NCI-H128 (cell line): ENCODE results near the gene ORM1.

Experiments used
- DNase-seq: peaks from one replicate; lab custom pipeline; 2025; ENCODE audit not compliant: unreplicated experiment; lab: John Stamatoyannopoulos, UW

ORM1 gene

DNA sequence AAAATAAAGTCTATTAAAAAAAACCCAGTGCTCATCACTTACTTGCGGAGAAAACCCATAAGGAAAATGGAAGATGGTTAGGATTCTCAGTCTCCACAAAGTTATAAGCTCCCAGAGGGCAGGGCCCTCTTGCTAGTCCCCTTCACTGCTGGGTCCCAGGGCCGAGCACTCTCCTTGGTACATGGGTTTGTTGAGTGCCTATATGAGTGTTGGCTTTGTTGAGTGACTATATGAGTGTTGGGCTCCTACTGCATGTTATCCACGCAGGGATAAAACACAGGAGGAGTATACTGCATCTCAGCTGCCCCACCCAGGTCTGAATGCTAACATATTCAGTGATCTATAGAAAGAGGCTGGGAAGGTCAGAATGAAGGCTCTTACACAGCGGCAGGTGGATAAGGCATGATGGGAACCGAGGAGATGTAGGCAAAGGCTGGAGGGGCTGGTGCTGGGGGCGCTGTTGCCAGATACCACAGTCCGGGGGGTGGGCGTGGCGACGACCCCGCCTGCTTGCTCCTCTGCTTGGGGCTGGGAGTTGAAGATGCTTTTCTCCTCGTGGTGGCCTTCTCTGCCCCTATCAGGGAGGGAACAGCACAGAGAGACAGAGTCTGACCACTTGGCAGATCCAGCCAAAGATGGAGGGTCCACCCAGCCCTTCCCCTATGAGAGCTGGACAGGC is 18.4 kb downstream of the ORM1 start:
- no peak for DNase-seq

DNA sequence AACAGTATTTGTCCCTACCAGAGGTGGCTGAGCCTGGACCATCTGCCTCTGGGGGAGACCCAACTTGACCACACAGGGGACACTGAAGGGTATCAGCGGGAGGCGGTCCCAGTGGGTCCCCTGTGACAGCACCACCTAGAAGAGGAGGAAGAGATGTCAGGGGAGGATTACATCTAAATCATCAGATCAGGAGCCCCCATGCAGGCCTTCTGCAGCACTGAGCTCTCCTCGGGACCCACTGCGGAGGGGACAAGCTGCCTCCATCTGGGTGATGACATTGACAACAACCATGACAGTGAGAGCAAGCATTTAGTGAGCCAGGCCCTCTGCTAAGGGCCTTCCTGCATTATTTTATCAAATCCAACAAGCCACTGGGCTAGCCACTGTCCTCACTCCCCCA is 19.1 kb downstream of the ORM1 start:
- DNase-seq, result no peak

DNA sequence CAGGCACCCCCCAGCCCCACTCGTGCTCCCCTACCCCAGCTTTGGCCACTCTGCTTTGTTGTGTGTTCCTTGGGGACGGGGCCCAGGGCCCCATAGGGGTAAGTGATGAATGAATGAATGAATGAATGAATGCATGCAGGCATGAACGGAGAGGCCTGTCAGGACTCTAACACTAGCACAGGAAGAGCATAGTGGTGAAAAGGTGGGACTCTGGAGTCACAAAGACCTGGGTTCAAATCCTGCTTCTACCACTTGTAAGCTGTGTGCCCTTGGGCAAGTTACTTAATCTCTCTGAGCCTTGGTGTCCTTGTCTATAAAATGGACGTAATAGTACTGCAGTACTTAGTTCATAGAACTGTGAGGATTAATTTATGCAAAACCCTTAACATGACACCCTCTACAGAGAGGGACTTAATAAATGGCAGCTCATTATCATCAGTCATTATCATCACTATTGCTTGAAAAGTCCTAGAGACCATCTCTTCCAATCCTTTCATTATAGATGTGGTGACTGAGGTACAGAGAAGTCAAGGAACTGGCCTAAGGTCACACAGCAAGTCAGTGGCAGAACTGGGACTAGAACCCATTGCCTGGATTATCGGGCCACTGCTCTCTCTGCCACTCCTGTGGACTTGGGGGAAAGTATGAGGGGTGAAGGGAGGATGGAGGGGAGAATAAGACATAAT is 20.0 kb downstream of the ORM1 start:
- DNase-seq, result no peak

DNA sequence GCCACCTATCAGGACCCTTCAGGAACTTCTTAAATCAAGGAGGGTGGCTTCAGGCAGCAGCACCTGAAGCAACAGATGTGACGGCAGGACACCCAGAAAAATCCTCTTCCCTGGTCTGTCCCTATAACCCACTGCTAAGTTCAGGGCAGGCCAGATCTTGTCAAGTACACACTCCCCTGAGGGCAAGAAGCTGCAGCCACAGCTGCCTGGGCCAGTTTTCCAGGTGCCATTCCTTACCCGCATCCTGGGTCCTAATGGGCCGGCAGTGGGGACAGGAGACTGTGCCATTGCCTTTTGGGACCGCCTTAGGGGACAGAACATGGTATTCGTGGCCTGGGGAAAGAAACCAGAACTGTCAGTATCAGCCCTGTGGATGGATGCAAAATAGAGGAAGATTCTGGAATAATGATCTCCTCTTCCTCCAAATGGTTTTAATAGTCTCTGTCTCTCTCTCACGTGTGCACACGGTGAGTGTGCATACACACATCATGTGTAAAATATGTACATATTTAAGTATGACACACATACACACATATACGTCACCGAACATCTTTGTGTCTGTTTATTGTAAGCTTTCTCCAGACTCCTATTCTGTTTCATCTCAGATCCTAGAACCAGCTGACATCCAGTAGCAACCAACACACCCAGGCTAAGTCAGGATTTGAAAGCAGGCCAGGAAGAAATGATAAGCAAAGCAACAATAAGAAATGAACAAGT is 20.7 kb downstream of the ORM1 start:
- no peak for DNase-seq

DNA sequence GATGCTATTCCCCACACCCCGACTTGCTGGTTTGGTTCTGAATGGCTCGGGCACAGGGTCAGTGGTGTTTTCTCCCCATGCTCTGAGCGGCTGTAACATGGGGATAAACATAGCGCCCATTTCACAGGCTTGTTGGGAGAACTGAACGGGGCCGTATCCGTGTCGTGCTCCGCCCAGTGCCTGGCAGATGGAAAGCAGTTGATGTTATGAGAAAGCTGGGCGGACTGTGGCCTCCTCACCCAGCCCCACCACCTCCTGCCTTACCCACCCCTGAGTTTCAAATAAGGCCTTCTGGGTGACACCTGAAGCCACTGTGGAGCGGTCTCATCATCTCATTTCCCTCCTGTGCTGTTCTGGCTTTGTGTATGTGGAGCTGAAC is 21.3 kb downstream of the ORM1 start:
- no peak for DNase-seq

DNA sequence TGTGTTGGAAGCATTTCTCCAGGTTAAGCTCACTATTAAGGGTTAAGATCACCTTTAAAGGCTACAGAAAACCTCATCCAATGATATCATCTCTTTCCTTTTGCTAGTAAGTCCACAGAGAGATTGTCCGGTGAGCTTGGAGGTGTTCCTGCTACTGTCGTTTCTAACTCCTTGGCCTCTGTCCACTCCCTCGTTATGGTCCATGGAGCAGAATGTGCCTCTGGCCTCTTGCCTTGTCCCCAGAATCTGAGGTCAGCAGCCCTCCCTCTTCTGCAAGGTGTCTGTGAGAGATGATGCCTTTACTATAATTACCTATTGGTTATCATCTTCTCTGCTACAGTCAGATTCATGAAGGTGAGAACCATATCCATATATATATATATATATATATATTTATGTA is 21.8 kb downstream of the ORM1 start:
- no peak for DNase-seq

DNA sequence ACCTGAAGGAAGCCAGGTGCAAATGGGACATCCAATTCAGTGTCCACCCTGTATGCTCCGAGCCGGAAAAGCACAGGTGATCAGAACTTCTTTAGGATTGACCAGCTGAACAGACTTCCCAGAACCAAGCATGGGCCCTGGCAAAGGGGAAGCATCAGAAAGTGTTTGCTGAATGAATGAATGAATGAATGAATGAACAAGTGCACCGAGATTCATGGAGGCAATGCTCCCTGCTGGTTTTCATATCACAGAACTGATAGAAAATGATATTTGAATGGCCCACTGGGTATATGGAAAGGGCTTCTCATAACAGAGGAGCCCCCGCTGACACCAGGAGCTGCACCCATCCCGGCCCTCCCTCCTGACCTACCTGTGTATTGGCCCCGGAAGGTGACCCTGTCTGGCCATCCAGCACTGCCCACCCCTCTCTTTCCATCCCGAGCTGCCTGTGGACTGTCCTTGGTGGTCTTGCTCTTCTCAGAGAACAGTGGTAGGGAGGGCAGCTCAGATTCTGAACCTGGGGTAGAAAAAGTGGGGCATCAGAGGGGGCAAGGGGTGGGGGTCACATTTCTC is 22.7 kb downstream of the ORM1 start:
- DNase-seq, result no peak

DNA sequence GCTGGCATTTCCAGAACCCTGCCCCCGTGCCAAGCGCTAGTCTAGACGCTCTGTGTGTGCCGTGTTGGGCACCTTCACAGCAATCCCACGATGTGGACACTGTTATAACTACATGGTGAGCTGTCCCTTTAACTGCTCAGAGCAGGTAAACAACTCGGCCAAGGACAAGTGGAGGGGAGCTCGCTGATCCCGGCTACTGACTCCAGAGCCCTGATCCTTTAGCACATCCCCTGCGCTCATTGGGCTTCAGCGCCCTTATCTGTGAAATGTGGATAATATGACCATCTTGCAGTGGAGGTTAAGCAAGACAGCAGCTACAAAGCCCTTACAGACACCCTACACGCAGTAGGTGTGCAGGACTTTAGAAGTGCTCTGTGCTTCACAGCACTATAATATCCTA is 23.2 kb downstream of the ORM1 start:
- no peak for DNase-seq

DNA sequence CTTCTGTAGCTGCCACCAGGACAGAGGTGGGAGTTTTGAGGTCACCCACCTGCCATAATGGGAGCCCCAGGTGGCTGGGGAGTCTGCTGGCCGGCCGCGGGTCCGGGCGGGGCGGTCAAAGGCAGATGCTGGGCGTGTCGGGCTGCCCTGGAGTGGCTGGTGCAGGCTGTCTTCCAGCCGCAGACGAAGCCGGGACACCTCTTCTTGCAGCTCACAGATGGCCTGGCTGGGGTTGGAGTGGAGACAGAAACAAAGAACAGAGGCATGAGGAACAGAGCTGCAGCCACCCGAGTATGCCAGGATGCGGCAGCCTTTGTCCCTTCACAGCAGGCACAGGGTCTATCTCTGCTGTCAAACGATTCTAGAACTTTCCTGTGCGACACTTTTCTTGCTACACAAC is 24.8 kb downstream of the ORM1 start:
- no peak for DNase-seq

DNA sequence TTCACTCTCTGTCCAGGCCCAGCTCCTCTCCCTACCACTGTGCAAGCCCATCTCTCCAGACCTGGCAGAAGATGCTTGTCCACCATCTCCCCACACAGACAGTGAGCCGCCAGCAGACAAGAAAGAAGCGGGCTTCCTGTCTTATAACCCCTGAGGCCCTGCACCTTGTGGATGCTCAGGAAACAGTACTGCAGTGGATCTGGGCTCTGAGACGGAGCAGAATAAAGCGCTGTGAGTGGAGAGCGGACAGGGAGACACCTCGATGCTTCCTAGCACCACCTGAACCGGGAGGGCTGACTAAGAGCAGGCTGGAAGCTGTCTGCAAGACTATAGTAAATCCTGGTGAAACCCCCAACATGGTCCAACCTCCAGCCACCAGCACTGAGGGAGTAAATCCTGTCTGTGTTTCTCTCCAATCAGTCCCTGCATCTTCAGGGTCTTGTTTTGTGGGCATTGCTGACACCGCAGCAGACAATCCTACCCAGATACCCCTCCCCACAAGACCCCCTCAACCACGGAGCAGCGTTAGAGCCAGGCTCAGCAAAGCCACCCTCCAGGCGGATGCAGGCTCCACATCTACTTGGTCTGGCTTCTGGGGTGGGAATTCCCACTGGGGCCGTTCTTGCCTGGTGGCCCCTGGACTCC is 25.5 kb downstream of the ORM1 start:
- no peak for DNase-seq

DNA sequence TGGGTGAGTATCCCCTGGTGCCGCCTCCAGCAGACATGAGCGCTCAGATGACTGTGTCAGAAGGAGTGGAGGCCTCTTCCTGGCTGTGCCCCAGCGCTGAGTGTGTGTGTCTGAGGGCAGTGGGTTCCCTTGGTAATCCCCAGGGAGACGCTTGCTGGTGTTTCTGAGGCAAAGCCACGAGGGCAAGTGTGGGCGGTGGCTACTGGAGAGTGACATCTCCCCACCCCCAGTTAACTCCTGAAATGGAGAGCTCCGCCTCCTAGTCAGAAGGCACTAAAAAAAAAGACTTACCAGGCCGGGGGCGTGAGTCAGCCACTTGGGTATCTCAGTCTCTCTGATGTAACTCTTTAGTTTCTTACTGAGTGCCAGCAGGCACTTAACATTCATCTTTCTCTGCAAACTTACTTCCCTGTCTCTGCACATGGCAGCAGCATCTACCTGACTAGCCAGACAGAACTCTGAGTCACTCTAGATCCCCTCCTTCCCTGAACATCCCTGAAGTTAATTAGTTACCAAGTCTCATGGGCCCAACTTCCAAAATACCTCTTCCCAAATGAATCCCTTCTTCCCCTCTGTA is 26.1 kb downstream of the ORM1 start:
- DNase-seq, result no peak

DNA sequence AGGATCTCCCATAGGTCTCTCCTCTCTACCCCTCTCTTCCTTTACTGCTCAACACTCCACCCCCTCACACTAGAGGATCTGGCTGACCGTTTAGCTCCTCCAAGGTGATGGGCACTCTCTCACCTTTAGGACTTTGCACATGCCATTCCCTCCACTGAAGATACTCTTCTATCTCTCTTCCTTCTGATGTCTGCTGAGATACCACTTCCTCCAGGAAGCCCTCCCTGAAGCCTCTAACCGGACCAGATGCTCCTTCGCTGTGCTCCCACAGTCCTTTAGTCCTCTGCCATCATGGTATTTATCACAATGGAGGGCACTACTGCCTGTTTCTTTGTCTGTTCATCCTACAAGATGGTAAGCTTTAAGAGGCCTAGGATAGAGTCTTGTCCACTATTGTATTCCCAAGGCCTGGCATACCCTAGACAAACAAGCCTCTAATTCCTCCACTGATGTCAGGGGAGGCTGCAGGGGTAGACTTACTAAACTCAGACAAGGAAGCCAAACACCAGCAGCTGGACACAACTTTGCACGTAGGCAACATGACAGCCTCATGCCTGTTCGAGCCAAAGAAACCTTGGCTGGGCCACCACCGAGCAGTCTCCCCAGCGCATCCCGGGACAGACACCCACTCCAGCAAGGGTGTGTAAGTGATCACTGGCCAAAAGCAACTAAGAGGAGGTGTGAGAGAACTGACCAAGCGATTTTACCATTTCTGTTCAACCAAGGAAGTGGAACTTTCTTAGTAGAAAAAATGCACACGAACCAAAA is 27.0 kb downstream of the ORM1 start:
- no peak for DNase-seq

DNA sequence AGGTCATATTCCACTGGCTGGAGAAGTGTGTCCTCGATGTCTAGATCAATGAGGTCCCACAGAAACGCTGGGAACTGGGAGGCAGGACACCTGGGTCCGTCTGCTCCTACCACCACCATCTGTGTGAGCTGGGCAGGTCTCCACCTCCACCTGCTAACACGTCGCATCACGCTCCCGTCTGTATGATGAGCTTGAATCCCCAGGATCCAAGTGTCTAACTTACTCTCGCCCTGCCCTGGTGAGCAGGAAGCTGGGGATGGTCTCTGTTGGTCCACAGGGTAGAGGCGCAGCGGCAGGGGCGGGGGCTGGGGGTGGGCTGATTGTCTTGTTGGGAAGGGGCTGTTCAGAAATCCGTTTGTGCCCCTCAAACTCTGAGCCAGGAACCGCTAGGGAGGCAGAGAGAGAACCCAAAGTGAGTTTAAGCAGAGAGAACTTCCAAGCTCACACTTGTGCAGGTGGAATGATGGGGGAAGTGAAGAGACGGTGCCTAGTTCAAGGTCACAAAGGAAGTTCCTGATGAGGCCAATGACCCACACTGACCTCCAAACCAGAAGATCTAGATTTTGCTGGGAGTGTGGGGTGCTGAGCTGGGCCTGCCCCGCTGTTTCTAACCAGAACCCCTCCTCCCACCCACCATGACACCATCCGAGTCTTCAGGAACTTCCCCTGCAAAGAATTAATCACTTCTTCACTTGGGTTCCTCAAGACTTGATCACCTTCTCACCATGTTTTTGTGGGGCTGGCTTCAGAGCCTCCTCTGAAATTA is 27.9 kb downstream of the ORM1 start:
- DNase-seq, result no peak

DNA sequence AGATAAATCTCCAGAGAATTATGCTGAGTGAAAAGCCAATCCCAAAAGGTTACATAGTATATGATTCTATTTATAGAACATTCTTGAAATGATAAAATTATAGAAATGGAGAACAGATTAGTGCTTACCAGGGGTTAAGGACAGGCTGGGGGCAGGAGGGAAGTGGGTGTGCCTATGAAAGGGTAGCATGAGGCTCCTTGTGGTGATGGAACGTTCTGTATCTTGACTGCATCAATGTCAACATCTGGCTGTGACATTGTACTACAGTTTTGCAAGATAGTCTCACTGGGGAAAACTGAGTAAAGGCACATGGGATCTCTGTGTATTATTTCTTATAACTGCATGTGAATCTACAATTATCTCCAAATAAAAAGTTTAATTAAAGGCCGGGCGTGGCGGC is 29.0 kb downstream of the ORM1 start:
- DNase-seq, result no peak

DNA sequence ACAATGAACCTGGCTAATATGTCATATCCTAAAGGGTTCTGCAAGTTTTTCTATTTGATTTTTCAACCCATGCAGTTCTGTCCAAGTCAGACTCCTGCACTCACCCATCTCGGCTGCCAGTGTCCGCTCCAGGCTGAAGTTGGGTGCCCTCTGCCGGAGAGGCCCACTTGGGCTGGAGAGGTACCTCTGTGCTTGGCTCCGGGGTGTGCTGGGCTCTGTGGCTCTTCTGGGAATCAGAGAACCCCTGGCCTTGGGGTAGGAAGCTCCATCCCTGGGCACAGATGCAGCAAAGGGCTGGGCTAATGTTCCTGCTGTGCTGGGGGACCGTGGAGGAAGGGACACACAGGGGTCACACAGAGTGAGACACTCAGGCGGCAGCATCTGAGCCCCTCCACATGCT is 32.9 kb downstream of the ORM1 start:
- no peak for DNase-seq

DNA sequence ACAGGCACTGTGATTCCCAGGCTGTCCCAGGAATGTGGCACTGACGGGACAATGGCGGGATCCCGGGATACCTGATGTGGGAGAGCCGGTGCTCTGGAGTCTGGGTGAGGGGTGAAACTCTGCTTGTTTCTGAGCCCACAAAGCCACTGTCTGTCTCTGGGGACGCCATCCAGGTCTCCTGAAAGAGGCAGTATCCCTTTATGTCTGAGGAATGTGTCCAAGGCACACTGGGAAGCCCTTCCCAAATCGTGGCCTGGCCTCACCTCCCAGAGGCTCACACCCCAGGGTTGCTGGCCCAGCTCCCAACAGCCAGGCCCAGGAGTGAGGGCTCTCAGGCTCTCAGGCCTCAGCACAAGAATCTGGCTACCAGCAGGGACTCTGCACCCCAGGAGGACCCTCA is 33.9 kb downstream of the ORM1 start:
- no peak for DNase-seq

DNA sequence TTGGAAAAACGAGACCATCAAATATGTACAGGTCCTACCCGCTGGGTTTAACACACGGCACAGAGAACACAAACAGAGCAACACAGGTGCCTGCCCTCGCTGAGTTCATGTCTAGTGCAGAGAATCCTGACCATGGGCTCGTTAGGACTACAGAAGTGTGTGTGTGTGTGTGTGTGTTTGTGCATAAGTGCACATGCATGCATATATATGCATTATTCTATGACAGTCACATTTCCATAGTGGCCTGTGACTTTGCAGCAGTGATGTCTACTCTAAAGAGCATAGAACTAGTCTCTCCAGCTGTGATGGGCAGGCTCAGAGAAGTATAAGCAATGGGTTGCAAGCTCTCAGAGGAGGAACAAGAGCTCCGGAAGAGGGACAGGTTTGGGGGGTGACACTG is 34.5 kb downstream of the ORM1 start:
- DNase-seq, result no peak

DNA sequence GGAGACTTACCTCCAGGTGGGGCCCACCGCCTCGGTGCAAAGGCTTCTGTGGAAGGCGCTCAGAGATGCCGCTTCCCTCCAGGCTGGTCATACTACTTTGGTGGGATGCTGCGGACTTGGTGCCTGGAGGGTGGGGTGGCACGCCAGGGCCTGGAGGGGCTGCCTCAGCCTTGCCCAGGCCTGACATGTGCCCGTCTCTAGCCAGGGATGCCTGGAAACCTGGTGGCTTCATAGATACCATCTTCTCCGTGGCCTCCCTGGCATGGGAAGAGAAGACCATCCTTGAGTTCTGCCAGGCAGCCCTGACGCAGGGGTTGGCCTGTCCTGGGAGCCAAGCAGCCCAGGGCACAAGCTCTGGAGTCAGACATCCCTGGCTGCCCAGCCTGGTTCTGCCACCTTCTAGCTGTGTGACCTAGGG is 35.0 kb downstream of the ORM1 start:
- no peak for DNase-seq

DNA sequence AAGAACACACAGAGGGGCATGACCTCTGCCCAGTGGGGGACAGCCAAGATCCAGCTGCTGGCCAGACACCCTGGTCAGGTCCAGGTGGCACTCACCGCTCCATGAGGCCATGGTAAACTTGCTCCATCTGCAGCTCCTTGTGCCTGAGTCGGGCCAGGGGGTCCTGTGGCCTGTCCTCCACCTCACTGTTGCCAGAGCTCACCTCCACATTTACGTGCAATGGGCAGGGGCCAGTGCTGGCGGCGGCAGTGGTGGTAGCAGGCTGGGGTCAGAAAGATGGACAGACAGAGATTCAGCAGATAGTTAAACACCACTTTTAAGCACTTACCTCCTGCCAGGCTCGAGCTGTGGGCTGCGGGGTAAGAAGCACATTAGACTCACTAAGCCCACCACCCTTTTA is 36.9 kb downstream of the ORM1 start:
- no peak for DNase-seq

DNA sequence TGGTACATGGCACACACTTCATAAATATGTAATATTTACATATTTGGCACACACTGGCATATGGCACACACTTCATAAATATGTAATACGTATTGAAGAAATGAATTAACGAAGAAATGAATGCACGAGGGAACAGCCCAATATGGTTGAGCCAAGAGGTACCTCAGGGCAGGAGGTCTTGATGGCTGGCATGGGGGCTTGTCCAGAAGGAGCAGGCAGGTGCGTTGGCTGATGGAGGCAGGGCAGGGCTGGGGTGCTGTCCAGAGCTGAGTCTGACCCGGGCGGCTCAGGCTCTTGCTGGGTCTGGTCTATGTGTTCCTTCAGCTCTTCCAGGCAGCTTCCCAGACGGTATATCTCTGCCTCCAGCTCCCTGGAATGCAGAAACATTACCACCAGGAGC is 38.6 kb downstream of the ORM1 start:
- DNase-seq, result no peak
